Colonic mucosa (tissue), 4 donors: ENCODE data around the gene IARS2. TPM values are rescaled to one million over a fixed set of nuclear protein-coding genes. Genes with fewer than 3 reads are reported as not detected.

Experiments
- DNase-seq: peaks from one replicate; pipeline ENCODE4 v3.0.0-alpha.2; 2020
- H3K27ac ChIP-seq: fragments of 200-600 bp; one replicate; pipeline ENCODE4 v1.8.0; 2021
- H3K27me3 ChIP-seq: fragments of 200-600 bp; one replicate; pipeline ENCODE4 v1.8.0; 2021
- H3K36me3 ChIP-seq: fragments of 200-600 bp; one replicate; pipeline ENCODE4 v1.8.0; 2021
- H3K4me1 ChIP-seq: fragments of 200-600 bp; one replicate; pipeline ENCODE4 v1.8.0; 2021; ENCODE audit warnings: mild to moderate bottlenecking
- H3K4me3 ChIP-seq: fragments of 200-600 bp; one replicate; pipeline ENCODE4 v1.8.0; 2021
- H3K9ac ChIP-seq, 2 donors: one replicate each; pipeline ENCODE4 v1.7.0; 2013; ENCODE audit warnings: control low read depth in 2 of 2, low read depth in 2 of 2, low read length in 2 of 2
- H3K9me3 ChIP-seq: fragments of 200-600 bp; one replicate; pipeline ENCODE4 v1.8.0; 2021
- CTCF ChIP-seq: fragments of 200-600 bp; IDR thresholded peaks from one replicate; pipeline ENCODE4 v1.8.0; 2022; ENCODE audit warnings: antibody characterized with exemption, mild to moderate bottlenecking
- intact Hi-C: fragments of 100-400 bp; cut with DNase I; formaldehyde crosslinking; loops from one replicate; pipeline ENCODE4 v1.14.1; 2022
- total RNA-seq, 2 donors: library from RNA; stranded (reverse); fragmentation: NEBNext Ultra II Directional in 1 of 2; extraction: Animal tissue kit (Norgen Biotek cat#: 25700) in 1 of 2; gene quantifications; one replicate each; pipeline ENCODE4 v1.2.1, GENCODE V29; 2021
- donor health status: healthy.
- donor health status: DM: no; HTN: no; CAD: no.
- donor health status: DM: no; HTN: no; CAD: no.

Gene IARS2
- total RNA-seq, 2 donors from 2014 or later = 80.6 to 114 TPM

- no peaks in the 10 kb centered on the region for H3K4me1 ChIP-seq
- H3K9ac ChIP-seq = no peak overlapping the region
- peaks cover 4% of the 10 kb centered on the region for H3K36me3 ChIP-seq
- H3K9me3 ChIP-seq = no peaks in the 10 kb centered on the region
- no peaks in the 10 kb centered on the region for H3K27me3 ChIP-seq
- H3K4me3 ChIP-seq = no peak overlapping the region
- intact Hi-C loops = no loop called here
- no peak for DNase-seq
- no peak overlapping the region for H3K27ac ChIP-seq
- TF ChIP-seq CTCF = no peak
Observed at GRCh38 chr1:220170836-220171526, 77.0 kb downstream of the IARS2 start.

- H3K36me3 ChIP-seq = no peaks in the 10 kb centered on the region
- H3K4me1 ChIP-seq = no peaks in the 10 kb centered on the region
- H3K4me3 ChIP-seq = no peak overlapping the region
- H3K9ac ChIP-seq = no peak overlapping the region
- no peaks in the 10 kb centered on the region for H3K27me3 ChIP-seq
- no peak for TF ChIP-seq CTCF
- H3K27ac ChIP-seq = no peak overlapping the region
- intact Hi-C loops = no loop called here
- no peaks in the 10 kb centered on the region for H3K9me3 ChIP-seq
- DNase-seq = no peak
Observed at GRCh38 chr1:220176540-220176939, 82.6 kb downstream of the IARS2 start.

GRCh38 chr1:220182111-220182510, 88.2 kb downstream of the IARS2 start:
- H3K4me3 ChIP-seq = no peak overlapping the region
- no peak overlapping the region for H3K9ac ChIP-seq
- TF ChIP-seq CTCF = no peak
- H3K27ac ChIP-seq = no peak overlapping the region
- DNase-seq = no peak
- no peaks in the 10 kb centered on the region for H3K36me3 ChIP-seq
- no peaks in the 10 kb centered on the region for H3K4me1 ChIP-seq
- H3K27me3 ChIP-seq = no peaks in the 10 kb centered on the region
- intact Hi-C loops = no loop called here
- no peaks in the 10 kb centered on the region for H3K9me3 ChIP-seq

GRCh38 chr1:220182656-220183055, 88.7 kb downstream of the IARS2 start:
- TF ChIP-seq CTCF = no peak
- Histone ChIP-seq H3K9me3 (no peaks in the 10 kb centered on the region), H3K27me3 (no peaks in the 10 kb centered on the region), H3K27ac (no peak overlapping the region), H3K36me3 (no peaks in the 10 kb centered on the region), H3K9ac (no peak overlapping the region), H3K4me3 (no peak overlapping the region), H3K4me1 (no peaks in the 10 kb centered on the region)
- intact Hi-C loops = no loop called here
- DNase-seq = no peak

GRCh38 chr1:220184506-220184905, 90.6 kb downstream of the IARS2 start:
- no peak for DNase-seq
- Histone ChIP-seq H3K36me3 (no peaks in the 10 kb centered on the region), H3K27me3 (no peaks in the 10 kb centered on the region), H3K27ac (no peak overlapping the region), H3K9me3 (no peaks in the 10 kb centered on the region), H3K9ac (no peak overlapping the region), H3K4me3 (no peak overlapping the region), H3K4me1 (no peaks in the 10 kb centered on the region)
- TF ChIP-seq CTCF = no peak
- intact Hi-C loops = no loop called here
